Measurements from ENCODE around the gene ZSCAN10.
"Not testable (repeated sequence)": the region's sequence is repeated elsewhere in the genome, so short reads cannot be mapped to it uniquely, and the experiment has no call there.

The ZSCAN10 gene

GRCh38 chr16:3098459-3099394, at the start of gene ZSCAN10:
TSS of gene ZSCAN10 (minus strand) at chr16:3099294. CDS start at chr16:3092937, 6,357 bp downstream.
- no peak for DNase-seq (ENCODE audit: low read depth)

GRCh38 chr16:3148256-3149192, 49.4 kb upstream of the ZSCAN10 start:
- DNase-seq (ENCODE audit: low read depth) = no peak

GRCh38 chr16:3147757-3148104, 48.6 kb upstream of the ZSCAN10 start:
- DNase-seq (ENCODE audit: low read depth) = no peak

- no peak for DNase-seq (ENCODE audit: low read depth)
Observed at GRCh38 chr16:3147046-3147756, 48.1 kb upstream of the ZSCAN10 start.

- no peak for DNase-seq (ENCODE audit: low read depth)
Observed at GRCh38 chr16:3145660-3146059, 46.6 kb upstream of the ZSCAN10 start.

- DNase-seq (ENCODE audit: low read depth) = no peak
Observed at GRCh38 chr16:3145151-3145550, 46.1 kb upstream of the ZSCAN10 start.

- DNase-seq (ENCODE audit: low read depth) = no peak
Observed at GRCh38 chr16:3144321-3144983, 45.4 kb upstream of the ZSCAN10 start.

GRCh38 chr16:3143598-3144320, 44.7 kb upstream of the ZSCAN10 start:
- DNase-seq (ENCODE audit: low read depth) = no peak

- no peak for DNase-seq (ENCODE audit: low read depth)
Observed at GRCh38 chr16:3143189-3143588, 44.1 kb upstream of the ZSCAN10 start.

- DNase-seq (ENCODE audit: low read depth) = no peak
Observed at GRCh38 chr16:3142770-3143169, 43.7 kb upstream of the ZSCAN10 start.

GRCh38 chr16:3142327-3142726, 43.2 kb upstream of the ZSCAN10 start:
- no peak for DNase-seq (ENCODE audit: low read depth)

GRCh38 chr16:3141781-3142311, 42.8 kb upstream of the ZSCAN10 start:
- no peak for DNase-seq (ENCODE audit: low read depth)

- DNase-seq (ENCODE audit: low read depth) = no peak
Observed at GRCh38 chr16:3140603-3141427, 41.7 kb upstream of the ZSCAN10 start.

GRCh38 chr16:3139561-3139960, 40.5 kb upstream of the ZSCAN10 start:
- DNase-seq (ENCODE audit: low read depth) = not testable (repeated sequence)

- DNase-seq (ENCODE audit: low read depth) = no peak
Observed at GRCh38 chr16:3138823-3139426, 39.8 kb upstream of the ZSCAN10 start.

GRCh38 chr16:3138342-3138741, 39.2 kb upstream of the ZSCAN10 start:
- no peak for DNase-seq (ENCODE audit: low read depth)

GRCh38 chr16:3137267-3137666, 38.2 kb upstream of the ZSCAN10 start:
- DNase-seq (ENCODE audit: low read depth) = no peak

- no peak for DNase-seq (ENCODE audit: low read depth)
Observed at GRCh38 chr16:3135126-3135715, 36.1 kb upstream of the ZSCAN10 start.

Data from fibroblast of gingiva (primary cell).